ENCODE results near the gene SFT2D2. TPM values are rescaled to one million over a fixed set of nuclear protein-coding genes. Genes with fewer than 3 reads are reported as not detected.
A peak's percentile ranks its signal among the peaks of the same experiment; 100 is the strongest.

The SFT2D2 gene
- total and polyA plus RNA-seq, 10 donors, result 6.1 to 97.1 (median 61.3) TPM

GRCh38 chr1:168235937-168236336 is 10.1 kb downstream of the SFT2D2 start:
- Histone ChIP-seq H3K27me3 (replicated peaks in 1 of 7) (no peaks in the 10 kb centered on the region), H3K4me3 (no peak overlapping the region), H3K9me3 (no peaks in the 10 kb centered on the region), H3K4me1 (peaks cover 4 to 51% (median 14%) of the 10 kb centered on the region in 6 donors), H3K36me3 (peaks cover 6 to 100% (median 79%) of the 10 kb centered on the region in 6 donors), H3K27ac (peak overlapping the region in 3 of 8 donors; percentile 10 to 34 (median 13))
- no peak for DNase-seq
- WGBS, 5 donors, result 87 to 95% (median 93%) methylated on average over 3 of the region's 3 CpGs
- TF ChIP-seq POLR2AphosphoS5 (IDR thresholded peaks at IDR 0.05) (no peak), POLR2A (IDR thresholded peaks at IDR 0.05) (no peak), CTCF (IDR thresholded peaks at IDR 0.05 in 8 of 11, conservative IDR thresholded peaks at IDR 0.05 in 3 of 11) (no peak)
- intact Hi-C loops (cut with DNase I; ENCODE audit: low total_unique reads), result no loop called here

GRCh38 chr1:168236836-168237611 is 11.2 kb downstream of the SFT2D2 start:
- Histone ChIP-seq H3K36me3 (peaks cover 4 to 100% (median 76%) of the 10 kb centered on the region in 6 donors), H3K27me3 (replicated peaks in 1 of 7) (no peaks in the 10 kb centered on the region), H3K4me3 (no peak overlapping the region), H3K27ac (no peak overlapping the region), H3K9me3 (no peaks in the 10 kb centered on the region), H3K4me1 (peaks cover 3 to 48% (median 12%) of the 10 kb centered on the region in 6 donors)
- no peak for TF ChIP-seq CTCF (IDR thresholded peaks at IDR 0.05 in 8 of 11, conservative IDR thresholded peaks at IDR 0.05 in 3 of 11)
- no peak for TF ChIP-seq POLR2A (IDR thresholded peaks at IDR 0.05)
- WGBS, 5 donors, result 82 to 90% (median 86%) methylated on average over 7 of the region's 7 CpGs
- DNase-seq, result no peak
- intact Hi-C loops (cut with DNase I; ENCODE audit: low total_unique reads), result no loop called here

- Histone ChIP-seq H3K27ac (peak overlapping the region in 5 of 8 donors; percentile 43 to 73 (median 70)), H3K4me1 (peaks cover 2 to 47% (median 23%) of the 10 kb centered on the region in 6 donors), H3K27me3 (replicated peaks in 1 of 7) (no peaks in the 10 kb centered on the region), H3K36me3 (peaks cover 4 to 100% (median 64%) of the 10 kb centered on the region in 6 donors), H3K9me3 (no peaks in the 10 kb centered on the region), H3K4me3 (no peak overlapping the region)
- intact Hi-C loops (cut with DNase I; ENCODE audit: low total_unique reads), result no loop called here
- no peak for DNase-seq
- WGBS, 5 donors, result 50 to 74% (median 55%) methylated on average over 2 of the region's 2 CpGs
- TF ChIP-seq CTCF (IDR thresholded peaks at IDR 0.05 in 8 of 11, conservative IDR thresholded peaks at IDR 0.05 in 3 of 11) (no peak), POLR2AphosphoS5 (IDR thresholded peaks at IDR 0.05) (peak in 1 of 3 donors; percentile 51)
Measured at GRCh38 chr1:168243198-168243597, 17.4 kb downstream of the SFT2D2 start.

- H3K36me3 ChIP-seq, result peaks cover 4 to 100% (median 62%) of the 10 kb centered on the region in 6 donors
- no peaks in the 10 kb centered on the region for H3K27me3 ChIP-seq (replicated peaks in 1 of 7)
- peak overlapping the region in 5 of 8 donors; percentile 43 to 73 (median 70) for H3K27ac ChIP-seq
- TF ChIP-seq CTCF (IDR thresholded peaks at IDR 0.05 in 8 of 11, conservative IDR thresholded peaks at IDR 0.05 in 3 of 11), result no peak
- no peak for TF ChIP-seq POLR2A (IDR thresholded peaks at IDR 0.05)
- TF ChIP-seq POLR2AphosphoS5 (IDR thresholded peaks at IDR 0.05), result no peak
- intact Hi-C loops (cut with DNase I; ENCODE audit: low total_unique reads), result no loop called here
- peaks cover 2 to 47% (median 23%) of the 10 kb centered on the region in 6 donors for H3K4me1 ChIP-seq
- no peaks in the 10 kb centered on the region for H3K9me3 ChIP-seq
- no peak for DNase-seq
- 51 to 69% (median 56%) methylated on average over 3 of the region's 3 CpGs for WGBS, 5 donors
- H3K4me3 ChIP-seq, result no peak overlapping the region
Measured at GRCh38 chr1:168243636-168244212, 17.9 kb downstream of the SFT2D2 start.
